ENCODE results near the gene NTSR1. TPM values are rescaled to one million over a fixed set of nuclear protein-coding genes. Genes with fewer than 3 reads are reported as not detected.

Gene NTSR1
- polyA plus RNA-seq, 3 donors = 0.35 to 2.5 (median 0.40) TPM

DNA sequence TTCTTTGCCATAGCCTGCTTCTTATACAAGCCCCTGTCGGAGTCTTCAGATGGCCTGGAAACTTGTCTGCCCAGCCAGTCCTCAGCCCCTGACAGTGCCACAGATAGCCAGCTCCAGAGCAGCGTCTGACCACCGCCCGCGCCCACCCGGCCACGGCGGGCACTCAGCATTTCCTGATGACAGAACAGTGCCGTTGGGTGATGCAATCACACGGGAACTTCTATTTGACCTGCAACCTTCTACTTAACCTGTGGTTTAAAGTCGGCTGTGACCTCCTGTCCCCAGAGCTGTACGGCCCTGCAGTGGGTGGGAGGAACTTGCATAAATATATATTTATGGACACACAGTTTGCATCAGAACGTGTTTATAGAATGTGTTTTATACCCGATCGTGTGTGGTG lies 36.9 kb upstream of the NTSR1 start:
- Histone ChIP-seq H3K9ac (ENCODE audit: insufficient read depth, low read length, poor library complexity, severe bottlenecking) (no peak overlapping the region), H3K9me3 (replicated peaks in 1 of 2; ENCODE audit: control insufficient read depth in 1 of 2, insufficient read depth in 1 of 2, low read length in 2 of 2) (no peaks in the 10 kb centered on the region), H4K20me1 (ENCODE audit: insufficient read depth, low read length) (no peaks in the 10 kb centered on the region), H3K79me2 (ENCODE audit: insufficient read depth, low read length) (no peaks in the 10 kb centered on the region), H2AFZ (ENCODE audit: insufficient read depth, low read depth, low read length, poor library complexity, severe bottlenecking) (no peak overlapping the region), H3K4me3 (replicated peaks in 1 of 3; ENCODE audit: low read depth in 2 of 3, low read length in 3 of 3) (peak overlapping the region in 1 of 3 experiments; percentile 3), H3K27me3 (ENCODE audit: control insufficient read depth in 2 of 2, insufficient read depth in 2 of 2, low read length in 2 of 2) (no peaks in the 10 kb centered on the region), H3K27ac (ENCODE audit: low read depth in 1 of 2, low read length in 2 of 2) (no peak overlapping the region), H3K4me2 (replicated peaks; ENCODE audit: extremely low read depth, low read length, poor library complexity, severe bottlenecking) (peak overlapping the region; percentile 25), H3K4me1 (ENCODE audit: control insufficient read depth in 1 of 2, insufficient read depth in 2 of 2, low read length in 2 of 2) (peaks cover 53 to 90% of the 10 kb centered on the region in 2 donors), H3K36me3 (replicated peaks in 1 of 2; ENCODE audit: control insufficient read depth in 1 of 2, insufficient read depth in 2 of 2, low read length in 2 of 2) (no peaks in the 10 kb centered on the region)
- intact Hi-C loops (cut with micrococcal nuclease) = no loop called here
- WGBS (ENCODE audit: insufficient coverage) = 6% methylated on average over 10 of the region's 15 CpGs
- Mint-ChIP-seq H3K9me3 (peaks cover 0 to 6% (median 0%) of the 10 kb centered on the region in 7 donors), H3K27me3 (ENCODE audit: low read depth in 3 of 3) (peaks cover 0 to 4% (median 2%) of the 10 kb centered on the region in 3 donors), H3K4me1 (peaks cover 76% of the 10 kb centered on the region), H3K27ac (peak overlapping the region in 4 of 7 donors; percentile 26 to 86 (median 48)), H3K4me3 (no peak overlapping the region), H3K36me3 (peaks cover 2 to 4% of the 10 kb centered on the region in 2 donors)
- no peak for TF ChIP-seq CTCF (IDR thresholded peaks at IDR 0.05)
- peak; percentile 50 to 70 (median 65) for DNase-seq

- H3K36me3 ChIP-seq (replicated peaks in 1 of 2; ENCODE audit: control insufficient read depth in 1 of 2, insufficient read depth in 2 of 2, low read length in 2 of 2) = no peaks in the 10 kb centered on the region
- 95% methylated on average over 10 of the region's 11 CpGs for WGBS (ENCODE audit: insufficient coverage)
- no peak for TF ChIP-seq CTCF (IDR thresholded peaks at IDR 0.05)
- H3K27ac ChIP-seq (ENCODE audit: low read depth in 1 of 2, low read length in 2 of 2) = no peak overlapping the region
- H3K27me3 ChIP-seq (ENCODE audit: control insufficient read depth in 2 of 2, insufficient read depth in 2 of 2, low read length in 2 of 2) = no peaks in the 10 kb centered on the region
- no peak overlapping the region for H3K4me2 ChIP-seq (replicated peaks; ENCODE audit: extremely low read depth, low read length, poor library complexity, severe bottlenecking)
- H3K4me1 Mint-ChIP-seq = peaks cover 90% of the 10 kb centered on the region
- no peaks in the 10 kb centered on the region for H3K79me2 ChIP-seq (ENCODE audit: insufficient read depth, low read length)
- no peak overlapping the region for H2AFZ ChIP-seq (ENCODE audit: insufficient read depth, low read depth, low read length, poor library complexity, severe bottlenecking)
- peaks cover 1 to 7% (median 2%) of the 10 kb centered on the region in 3 donors for H3K27me3 Mint-ChIP-seq (ENCODE audit: low read depth in 3 of 3)
- no peak overlapping the region for H3K4me3 Mint-ChIP-seq
- H3K9me3 Mint-ChIP-seq = peaks cover 0 to 9% (median 0%) of the 10 kb centered on the region in 7 donors
- H3K4me3 ChIP-seq (replicated peaks in 1 of 3; ENCODE audit: low read depth in 2 of 3, low read length in 3 of 3) = no peak overlapping the region
- H4K20me1 ChIP-seq (ENCODE audit: insufficient read depth, low read length) = no peaks in the 10 kb centered on the region
- H3K9me3 ChIP-seq (replicated peaks in 1 of 2; ENCODE audit: control insufficient read depth in 1 of 2, insufficient read depth in 1 of 2, low read length in 2 of 2) = no peaks in the 10 kb centered on the region
- peak overlapping the region in 6 of 7 donors; percentile 15 to 83 (median 76) for H3K27ac Mint-ChIP-seq
- H3K36me3 Mint-ChIP-seq = peaks cover 2 to 4% of the 10 kb centered on the region in 2 donors
- DNase-seq = no peak
- intact Hi-C loops (cut with micrococcal nuclease) = no loop called here
- no peak overlapping the region for H3K9ac ChIP-seq (ENCODE audit: insufficient read depth, low read length, poor library complexity, severe bottlenecking)
- H3K4me1 ChIP-seq (ENCODE audit: control insufficient read depth in 1 of 2, insufficient read depth in 2 of 2, low read length in 2 of 2) = peaks cover 70 to 94% of the 10 kb centered on the region in 2 donors
Measured at GRCh38 chr20:62674370-62674769, 34.3 kb upstream of the NTSR1 start.
